HAP-1 (cell line): Measurements from ENCODE around the gene RNF38.
"Not testable (repeated sequence)": the region's sequence is repeated elsewhere in the genome, so short reads cannot be mapped to it uniquely, and the experiment has no call there.

ENCODE experiments used
- DNase-seq, 2 experiments: peaks; one replicate each; pipeline ENCODE4 v3.0.0-alpha.2; 2016 to 2020; ENCODE audit warnings: low spot score in 2 of 2
- H3K27me3 ChIP-seq: fragments of 250-450 bp; sonication (Bioruptor Pico); 2 replicates; pipeline ENCODE4 v1.5.1; 2020; ENCODE audit warnings: low read depth, mild to moderate bottlenecking, moderate library complexity
- H3K36me3 ChIP-seq: fragments of 250-450 bp; sonication (Bioruptor Pico); replicated peaks from 2 replicates; pipeline ENCODE4 v1.5.1; 2020; ENCODE audit warnings: mild to moderate bottlenecking
- H3K4me1 ChIP-seq: fragments of 250-450 bp; sonication (Bioruptor Pico); 2 replicates; pipeline ENCODE4 v1.5.1; 2020; ENCODE audit warnings: mild to moderate bottlenecking
- H3K4me3 ChIP-seq: fragments of 250-450 bp; sonication (Bioruptor Pico); 2 replicates; pipeline ENCODE4 v1.5.1; 2020; ENCODE audit warnings: mild to moderate bottlenecking, moderate library complexity
- H3K9me3 ChIP-seq: fragments of 250-450 bp; sonication (Bioruptor Pico); 2 replicates; pipeline ENCODE4 v1.5.1; 2020; ENCODE audit warnings: mild to moderate bottlenecking, moderate library complexity
- in situ Hi-C: fragments of 300-500 bp; cut with MboI; formaldehyde crosslinking; loops from 3 replicates; pipeline ENCODE4 v1.14.3; 2020; ENCODE audit warnings: low sequenced_read_pairs, inconsistent platforms, mixed read lengths

Gene RNF38

DNA sequence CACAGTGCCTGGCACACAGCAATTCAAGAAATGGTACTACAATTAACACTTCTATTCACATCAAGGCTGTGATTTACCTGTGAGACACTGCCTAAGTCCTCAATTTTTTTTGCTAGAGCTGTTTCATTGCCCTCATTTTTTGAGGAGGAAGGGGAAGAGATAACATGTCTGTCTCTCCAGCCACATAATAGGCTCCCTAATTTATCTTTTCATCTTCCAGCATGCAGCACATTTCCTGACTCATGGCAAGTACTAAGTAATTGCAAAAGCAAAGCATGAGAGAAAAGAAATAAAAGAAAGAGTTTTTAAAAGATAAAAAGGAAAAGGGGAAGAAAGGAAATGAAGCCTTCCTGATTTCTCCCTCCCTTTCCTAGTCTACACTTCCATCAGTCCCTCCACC, 26.9 kb upstream of the RNF38 start:
- Histone ChIP-seq H3K4me1 (peaks cover 48% of the 10 kb centered on the region), H3K4me3 (no peak overlapping the region), H3K9me3 (no peaks in the 10 kb centered on the region), H3K36me3 (no peaks in the 10 kb centered on the region), H3K27me3 (no peaks in the 10 kb centered on the region)
- DNase-seq = no peak
- in situ Hi-C loops = no loop called here

DNA sequence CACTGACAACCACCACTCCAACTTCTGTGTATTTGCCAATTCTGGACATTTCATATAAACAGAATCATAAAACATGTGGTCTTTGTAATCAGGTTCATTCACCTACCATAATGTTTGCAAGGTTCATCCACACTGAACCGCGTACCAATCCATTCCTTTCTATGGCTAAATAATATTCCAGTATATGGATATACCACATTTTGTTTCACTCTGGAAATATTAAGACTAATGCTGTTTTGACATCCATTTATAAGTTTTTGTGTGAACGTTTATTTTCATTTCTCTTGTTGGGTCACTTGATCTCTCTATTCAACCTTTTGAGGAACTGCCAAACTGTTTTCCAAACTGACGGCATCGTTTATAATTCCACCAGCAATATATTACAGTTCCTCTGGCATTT, 26.3 kb upstream of the RNF38 start:
- H3K4me1 ChIP-seq = peaks cover 46% of the 10 kb centered on the region
- no peaks in the 10 kb centered on the region for H3K27me3 ChIP-seq
- no peaks in the 10 kb centered on the region for H3K9me3 ChIP-seq
- no peaks in the 10 kb centered on the region for H3K36me3 ChIP-seq
- in situ Hi-C loops = no loop called here
- DNase-seq = no peak
- no peak overlapping the region for H3K4me3 ChIP-seq

DNA sequence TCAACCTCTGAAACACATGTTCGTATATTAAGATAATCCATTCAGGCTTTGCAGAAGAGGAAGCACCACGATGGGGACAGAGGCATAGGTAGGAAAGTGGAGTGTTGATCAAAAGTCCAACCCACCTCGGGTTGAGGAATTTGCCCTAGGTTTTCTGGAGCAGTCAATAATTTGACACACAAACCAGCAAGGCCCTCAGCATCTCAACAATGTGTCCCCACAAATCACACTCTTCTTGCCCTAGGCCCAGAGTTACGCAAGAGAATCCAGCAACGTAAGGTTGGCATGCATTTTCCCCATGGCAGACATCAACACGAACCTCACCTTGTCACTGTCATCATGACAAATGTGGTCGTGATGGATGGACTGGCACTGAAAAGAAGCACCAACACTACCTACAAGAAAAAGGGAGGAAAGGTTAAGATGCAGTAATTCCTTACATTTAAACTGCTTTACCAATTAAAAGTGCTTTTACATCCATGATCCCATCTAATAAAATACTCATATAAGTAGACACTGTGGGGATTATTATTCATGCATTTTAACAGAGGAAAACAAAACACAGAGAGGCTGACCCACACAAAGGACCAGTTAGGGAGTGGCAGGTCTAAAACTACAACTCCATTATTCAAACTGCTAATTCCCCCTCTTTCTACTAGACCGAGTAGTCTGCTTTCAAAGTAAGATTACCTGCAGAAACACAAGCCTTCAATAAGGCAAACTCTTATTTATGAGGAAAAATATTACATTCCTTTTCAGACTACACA, 24.4 kb upstream of the RNF38 start:
- Histone ChIP-seq H3K9me3 (no peaks in the 10 kb centered on the region), H3K4me3 (no peak overlapping the region), H3K4me1 (peaks cover 46% of the 10 kb centered on the region), H3K36me3 (no peaks in the 10 kb centered on the region), H3K27me3 (no peaks in the 10 kb centered on the region)
- DNase-seq = peak; percentile 62 to 99
- in situ Hi-C loops = no loop called here

DNA sequence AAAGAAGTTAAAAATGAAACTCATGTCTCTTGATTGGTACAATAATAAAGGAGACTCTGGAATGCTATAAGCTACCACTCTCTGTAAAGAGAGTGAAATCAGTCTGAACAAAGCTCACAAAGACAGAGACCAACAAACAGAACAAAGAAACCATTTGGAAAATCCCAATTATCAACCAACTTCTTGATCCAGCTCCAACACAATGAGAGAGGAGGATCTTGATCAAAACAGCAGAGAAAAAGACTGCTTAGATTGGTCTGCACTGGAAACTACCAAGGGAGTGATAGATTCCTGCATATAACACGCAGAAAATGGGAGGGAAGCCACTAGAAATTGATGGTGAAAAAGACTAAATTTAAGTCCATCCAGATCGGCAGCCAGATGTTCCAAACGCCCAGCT, 23.1 kb upstream of the RNF38 start:
- H3K36me3 ChIP-seq = no peaks in the 10 kb centered on the region; the same call in 1 of the 2 replicates
- H3K4me1 ChIP-seq = peaks cover 49% of the 10 kb centered on the region
- no peaks in the 10 kb centered on the region for H3K9me3 ChIP-seq
- no peaks in the 10 kb centered on the region for H3K27me3 ChIP-seq
- peak; percentile 13 to 85 for DNase-seq
- no peak overlapping the region for H3K4me3 ChIP-seq
- in situ Hi-C loops = no loop called here

DNA sequence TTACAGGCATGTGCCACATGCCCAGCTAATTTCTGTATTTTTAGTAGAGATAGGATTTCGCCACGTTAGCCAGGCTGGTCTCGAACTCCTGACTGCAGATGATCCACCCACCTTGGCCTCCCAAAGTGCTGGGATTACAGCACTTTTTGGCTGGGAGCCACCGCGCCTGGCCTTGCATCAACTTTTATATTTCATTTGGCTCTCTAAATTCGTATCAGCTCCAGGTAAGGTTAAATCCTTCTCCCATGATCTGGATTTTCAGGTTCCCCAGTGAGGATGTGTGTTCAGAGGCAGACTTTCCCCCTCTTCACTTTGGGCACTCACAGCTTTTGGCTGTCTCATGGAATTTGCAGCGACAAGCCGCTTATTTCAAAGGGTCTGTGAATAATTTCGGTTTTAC, 16.8 kb upstream of the RNF38 start:
- no peak for DNase-seq
- Histone ChIP-seq H3K36me3 (no peaks in the 10 kb centered on the region; the same call in 1 of the 2 replicates), H3K4me3 (no peak overlapping the region), H3K9me3 (no peaks in the 10 kb centered on the region), H3K4me1 (peaks cover 40% of the 10 kb centered on the region), H3K27me3 (no peaks in the 10 kb centered on the region)
- in situ Hi-C loops = no loop called here

DNA sequence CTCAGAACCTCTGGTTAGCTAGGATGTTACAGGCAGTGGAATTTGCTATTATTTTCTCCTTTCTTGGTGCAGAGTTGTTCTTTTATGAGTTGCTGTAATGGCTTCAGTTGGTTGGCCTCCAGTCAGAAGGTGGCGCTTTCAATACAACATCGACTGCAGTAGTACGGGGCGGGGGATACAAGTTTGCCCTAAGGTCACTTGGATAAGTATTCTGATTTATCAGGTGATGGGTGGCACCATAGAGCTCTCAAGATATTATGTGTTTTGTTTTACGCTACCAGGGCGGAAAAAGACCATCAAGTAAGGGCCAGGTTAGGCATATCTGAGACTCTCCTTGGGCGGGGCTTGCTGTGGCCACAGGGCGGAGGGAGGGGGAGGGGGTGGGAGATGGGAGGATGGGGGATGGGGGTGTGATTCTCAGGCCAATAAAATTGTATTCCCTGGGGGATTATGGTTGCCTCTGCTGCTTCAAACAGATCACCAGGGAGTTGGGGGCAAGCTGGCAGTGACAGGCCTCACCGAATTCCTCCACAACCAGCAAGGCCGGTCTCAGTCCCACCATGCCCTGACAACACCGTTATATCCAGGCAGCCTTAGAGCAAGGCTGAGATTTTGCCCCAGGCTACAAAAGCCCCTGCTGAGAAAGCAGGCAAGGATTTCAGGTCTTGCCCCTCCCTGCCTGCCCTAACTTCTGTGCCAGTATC, 15.9 kb upstream of the RNF38 start:
- H3K4me1 ChIP-seq = peaks cover 39% of the 10 kb centered on the region
- no peaks in the 10 kb centered on the region for H3K9me3 ChIP-seq
- no peak overlapping the region for H3K4me3 ChIP-seq
- H3K27me3 ChIP-seq = no peaks in the 10 kb centered on the region
- DNase-seq = peak in 1 of 2 experiments; percentile 41
- in situ Hi-C loops = no loop called here
- H3K36me3 ChIP-seq = no peaks in the 10 kb centered on the region; the same call in 1 of the 2 replicates

DNA sequence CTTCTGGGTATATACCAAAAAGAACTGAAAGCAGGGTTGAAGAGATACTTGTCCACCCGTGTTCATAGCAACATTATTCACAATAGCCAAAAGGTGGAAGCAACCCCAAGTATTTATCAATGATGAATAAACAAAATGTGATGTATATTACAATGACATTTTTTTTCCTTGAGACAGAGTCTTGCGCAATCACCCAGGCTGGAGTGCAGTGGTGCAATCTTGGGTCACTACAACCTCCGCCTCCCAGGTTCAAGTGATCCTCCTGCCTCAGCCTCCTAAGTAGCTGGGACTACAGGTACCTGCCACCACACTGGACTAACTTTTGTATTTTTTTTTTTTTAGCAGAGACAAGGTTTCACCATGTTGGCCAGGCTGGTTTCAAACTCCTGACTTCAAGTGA, 11.3 kb upstream of the RNF38 start:
- peaks cover 22% of the 10 kb centered on the region for H3K4me1 ChIP-seq
- H3K36me3 ChIP-seq, H3K4me3 ChIP-seq, in situ Hi-C loops, H3K9me3 ChIP-seq, DNase-seq, H3K27me3 ChIP-seq: not testable (repeated sequence)

DNA sequence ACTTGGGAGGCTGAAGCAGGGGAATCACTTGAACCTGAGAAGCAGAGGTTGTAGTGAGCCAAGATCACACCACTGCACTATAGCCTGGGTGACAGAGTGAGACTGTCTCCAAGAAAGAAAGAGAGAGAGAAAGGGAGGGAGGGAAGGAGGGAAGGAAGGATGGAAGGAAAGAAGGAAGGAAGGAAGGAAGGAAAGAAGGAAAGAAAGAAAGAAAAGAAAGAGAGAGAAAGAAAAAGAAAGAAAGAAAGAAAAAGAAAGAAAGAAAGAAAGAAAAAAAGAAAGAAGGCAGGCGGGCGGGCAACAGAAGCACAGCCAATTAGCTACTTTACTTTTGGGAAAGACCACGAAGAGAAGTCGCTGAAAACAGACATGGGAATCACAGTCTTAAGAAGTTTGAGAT, 9.0 kb upstream of the RNF38 start:
- in situ Hi-C loops = loop anchor here (5.0 kb wide), 1 partner anchor 33 kb away; no protein-coding TSS in a partner anchor
- not testable (repeated sequence) for H3K9me3 ChIP-seq, H3K36me3 ChIP-seq, H3K4me3 ChIP-seq, DNase-seq, H3K4me1 ChIP-seq, H3K27me3 ChIP-seq

DNA sequence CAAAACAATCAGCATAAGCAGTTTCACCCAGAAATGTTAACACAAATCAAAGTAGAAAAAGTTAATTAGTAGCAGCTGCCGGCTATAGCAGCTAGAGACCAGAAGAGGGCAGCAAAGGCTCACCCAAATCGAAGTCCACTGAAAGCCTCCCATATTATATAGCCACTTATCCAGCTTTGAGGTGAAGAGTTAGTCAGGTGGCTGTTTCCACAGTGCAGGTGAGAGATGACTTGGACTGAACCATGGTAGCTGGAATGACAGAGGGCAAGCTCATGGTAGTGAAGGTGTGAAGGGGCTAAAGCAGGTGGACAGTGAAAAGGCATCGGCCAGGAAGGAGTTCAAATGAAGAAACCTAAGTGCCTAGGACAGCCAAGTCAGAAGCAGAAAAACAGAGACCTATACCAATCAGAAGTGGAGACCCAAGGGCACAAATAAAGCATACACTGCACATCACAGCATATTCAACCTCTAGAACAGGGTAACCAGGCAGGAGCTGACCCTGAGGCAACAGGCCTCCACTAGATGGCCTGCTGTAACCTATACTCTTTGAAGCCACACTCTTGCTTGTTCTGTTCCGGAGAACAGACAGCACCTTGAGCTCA, 7.2 kb upstream of the RNF38 start:
- Histone ChIP-seq H3K4me3 (no peak overlapping the region), H3K4me1 (no peaks in the 10 kb centered on the region), H3K36me3 (no peaks in the 10 kb centered on the region), H3K9me3 (no peaks in the 10 kb centered on the region), H3K27me3 (no peaks in the 10 kb centered on the region)
- DNase-seq = peak; percentile 69
- in situ Hi-C loops = loop anchor here (5.0 kb wide), 1 partner anchor 35 kb away; no protein-coding TSS in a partner anchor

DNA sequence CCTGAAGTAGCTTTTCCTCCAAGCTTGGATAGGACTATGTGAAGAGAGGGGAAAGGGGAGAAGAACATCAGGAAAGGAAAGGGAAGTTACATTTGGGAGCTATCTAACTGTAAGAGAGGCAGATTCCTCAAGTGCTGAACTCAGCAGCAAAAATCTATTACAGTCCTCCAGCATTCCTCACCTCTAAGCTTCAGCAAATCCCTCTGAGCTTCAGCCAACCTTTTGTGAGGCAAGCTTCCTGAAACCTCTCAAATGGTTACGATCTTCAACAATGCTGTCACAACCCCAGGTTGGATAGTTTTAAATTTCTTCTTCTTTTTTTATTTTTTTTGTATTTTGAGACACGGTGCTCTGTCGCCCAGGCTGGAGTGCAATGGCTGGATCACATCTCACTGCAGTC, 2.5 kb upstream of the RNF38 start:
- no peaks in the 10 kb centered on the region for H3K27me3 ChIP-seq
- no peaks in the 10 kb centered on the region for H3K36me3 ChIP-seq
- 0 out of 2 replicates have a peak, but pooled peaks cover 2% of the 10 kb centered on the region for H3K9me3 ChIP-seq
- DNase-seq = no peak
- H3K4me3 ChIP-seq = no peak overlapping the region
- in situ Hi-C loops = loop anchor here (5.0 kb wide), 1 partner anchor 155 kb away; no protein-coding TSS in a partner anchor
- peaks cover 17% of the 10 kb centered on the region for H3K4me1 ChIP-seq

DNA sequence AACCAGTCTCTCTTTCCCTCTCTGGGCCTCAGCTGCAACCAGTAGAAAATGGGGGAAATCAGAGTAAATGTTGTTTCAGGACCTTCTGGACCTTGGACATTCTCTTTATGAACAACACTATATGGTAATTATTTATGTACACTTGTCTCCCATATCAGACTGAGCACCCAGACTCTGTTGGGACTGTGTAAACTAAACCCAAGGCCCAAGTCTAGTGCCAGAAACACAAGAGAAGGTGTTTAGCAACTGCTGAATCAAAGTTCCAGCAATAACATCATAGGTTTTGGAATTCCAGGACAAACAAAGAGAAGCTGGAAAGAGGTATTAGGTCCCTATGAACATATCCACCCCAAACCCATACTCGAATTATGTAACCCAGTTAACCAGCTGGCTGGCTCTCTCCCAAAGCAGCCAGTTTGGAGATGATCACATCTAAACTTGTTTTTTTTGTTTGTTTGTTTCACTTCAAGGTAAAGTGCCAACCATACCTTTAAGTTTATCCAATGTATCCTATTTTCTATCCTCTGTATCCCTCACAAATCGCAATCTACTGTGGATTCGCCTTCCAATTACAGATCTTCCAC, 1.9 kb upstream of the RNF38 start:
- no peaks in the 10 kb centered on the region for H3K36me3 ChIP-seq
- no peak for DNase-seq
- H3K4me3 ChIP-seq = no peak overlapping the region
- no peaks in the 10 kb centered on the region for H3K27me3 ChIP-seq
- H3K9me3 ChIP-seq = 0 out of 2 replicates have a peak, but pooled peaks cover 2% of the 10 kb centered on the region
- in situ Hi-C loops = loop anchor here (5.0 kb wide), 1 partner anchor 155 kb away; no protein-coding TSS in a partner anchor
- H3K4me1 ChIP-seq = peaks cover 17% of the 10 kb centered on the region

DNA sequence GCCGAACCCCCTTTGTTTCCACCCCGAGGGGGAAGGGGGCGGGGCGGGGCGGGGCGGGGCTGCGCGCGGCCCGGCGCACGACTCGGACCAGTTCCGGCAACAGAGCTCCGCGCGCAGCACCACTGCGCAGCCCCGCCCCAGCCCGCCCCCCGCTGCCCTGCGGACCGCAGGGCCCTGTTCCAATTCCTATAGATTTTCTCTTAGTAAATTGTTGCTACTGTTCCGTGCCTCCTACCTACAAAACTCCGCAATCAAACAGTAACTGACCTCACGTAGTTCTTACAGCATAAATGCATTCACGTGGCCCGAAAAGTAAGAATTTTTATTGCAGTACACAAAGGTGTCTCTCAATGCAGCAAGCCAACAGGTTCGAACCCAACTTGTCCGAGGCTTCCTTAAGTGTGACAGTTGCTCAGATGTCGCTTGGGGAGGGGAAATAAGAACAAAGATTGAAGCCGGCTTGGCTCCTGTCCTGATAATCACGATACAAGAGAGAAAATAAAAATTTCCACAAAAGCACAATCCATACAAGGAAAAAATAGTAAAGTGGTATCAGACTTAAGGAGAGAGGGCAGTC, 1.2 kb upstream of the RNF38 start:
- Histone ChIP-seq H3K36me3 (no peaks in the 10 kb centered on the region), H3K27me3 (no peaks in the 10 kb centered on the region), H3K4me3 (peak overlapping the region; percentile 73), H3K4me1 (peaks cover 17% of the 10 kb centered on the region), H3K9me3 (0 out of 2 replicates have a peak, but pooled peaks cover 2% of the 10 kb centered on the region)
- in situ Hi-C loops = loop anchor here (5.0 kb wide), 1 partner anchor 156 kb away; no protein-coding TSS in a partner anchor
- DNase-seq = no peak
